ENCODE results near the gene PHF13.

GRCh38 chr1:6613361-6614018 lies at the start of gene PHF13:
- TF ChIP-seq CTCF (IDR thresholded peaks at IDR 0.05) (peak in 1 of 5 experiments; percentile 14), POLR2A (IDR thresholded peaks at IDR 0.05) (peak; percentile 38 to 74), EP300 (IDR thresholded peaks at IDR 0.05) (peak; percentile 50 to 83)

All from tibial nerve (tissue), 4 donors.